Glutamatergic neuron (in vitro differentiated cells): ENCODE results near the gene HBZ. TPM values are rescaled to one million over a fixed set of nuclear protein-coding genes. Genes with fewer than 3 reads are reported as not detected.
"Not testable (repeated sequence)": the region's sequence is repeated elsewhere in the genome, so short reads cannot be mapped to it uniquely, and the experiment has no call there.

ENCODE experiments used
- DNase-seq: peaks from one replicate; pipeline ENCODE4 v3.0.0; 2022
- H3K27ac Mint-ChIP-seq: one replicate; pipeline ENCODE4 v1.8.0; 2020; ENCODE audit warnings: mild to moderate bottlenecking, mixed read lengths, inconsistent platforms; ENCODE audit not compliant: unreplicated experiment
- H3K27me3 Mint-ChIP-seq: one replicate; pipeline ENCODE4 v1.8.0; 2020; ENCODE audit warnings: mild to moderate bottlenecking, moderate library complexity, mixed read lengths, inconsistent platforms; ENCODE audit not compliant: unreplicated experiment
- H3K36me3 Mint-ChIP-seq: one replicate; pipeline ENCODE4 v1.8.0; 2020; ENCODE audit warnings: mild to moderate bottlenecking, mixed read lengths, inconsistent platforms; ENCODE audit not compliant: unreplicated experiment
- H3K4me1 Mint-ChIP-seq: one replicate; pipeline ENCODE4 v1.8.0; 2020; ENCODE audit warnings: mild to moderate bottlenecking, low read depth, mixed read lengths, inconsistent platforms; ENCODE audit not compliant: unreplicated experiment
- H3K4me3 Mint-ChIP-seq: one replicate; pipeline ENCODE4 v1.8.0; 2020; ENCODE audit warnings: mild to moderate bottlenecking, mixed read lengths, inconsistent platforms; ENCODE audit not compliant: unreplicated experiment
- H3K9me3 Mint-ChIP-seq: one replicate; pipeline ENCODE4 v1.8.0; 2020; ENCODE audit warnings: mild to moderate bottlenecking, moderate library complexity, mixed read lengths, inconsistent platforms; ENCODE audit not compliant: unreplicated experiment
- CTCF ChIP-seq: fragments of 200-600 bp; sonication (generic); IDR thresholded peaks from one replicate; pipeline ENCODE4 v1.5.0; 2021; ENCODE audit not compliant: partially characterized antibody, unreplicated experiment
- total RNA-seq: library from RNA; stranded (reverse); fragmentation: NEBNext Ultra II Directional; extraction: Animal tissue kit (Norgen Biotek cat#: 25700); gene quantifications from one replicate; pipeline ENCODE4 v1.2.1, GENCODE V29; 2021; ENCODE audit not compliant: unreplicated experiment

The HBZ gene
- total RNA-seq, 1 donor from 2014 or later: not detected

- H3K9me3 Mint-ChIP-seq: peaks cover 14% of the 10 kb centered on the region
- H3K4me3 Mint-ChIP-seq: no peak overlapping the region
- no peak overlapping the region for H3K27ac Mint-ChIP-seq
- TF ChIP-seq CTCF: no peak
- peaks cover 5% of the 10 kb centered on the region for H3K36me3 Mint-ChIP-seq
- peaks cover 10% of the 10 kb centered on the region for H3K27me3 Mint-ChIP-seq
- no peak for DNase-seq
- H3K4me1 Mint-ChIP-seq: peaks cover 11% of the 10 kb centered on the region
Measured at GRCh38 chr16:162271-162991, 10.0 kb downstream of the HBZ start.

DNA sequence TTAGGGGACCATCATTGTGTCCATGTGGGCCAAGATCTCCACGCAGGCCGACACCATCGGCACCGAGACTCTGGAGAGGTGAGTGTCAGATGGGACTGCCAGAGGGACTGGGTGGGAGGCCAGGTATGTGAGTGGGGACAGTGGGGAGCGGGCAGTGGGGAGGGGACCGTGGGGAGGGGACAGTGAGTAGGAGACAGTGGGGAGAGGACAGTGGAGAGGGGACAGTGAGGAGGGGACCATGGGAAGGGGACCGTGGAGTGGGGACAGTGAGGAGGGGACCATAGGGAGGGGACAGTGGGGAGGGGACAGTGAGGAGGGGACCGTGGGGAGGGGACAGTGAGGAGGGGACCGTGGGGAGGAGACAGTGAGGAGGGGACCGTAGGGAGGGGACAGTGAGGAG lies 10.7 kb downstream of the HBZ start:
- Mint-ChIP-seq H3K9me3 (peaks cover 14% of the 10 kb centered on the region), H3K27me3 (peaks cover 10% of the 10 kb centered on the region), H3K4me1 (peaks cover 11% of the 10 kb centered on the region)
- not testable (repeated sequence) for DNase-seq, H3K4me3 Mint-ChIP-seq, H3K27ac Mint-ChIP-seq, H3K36me3 Mint-ChIP-seq

- Mint-ChIP-seq H3K4me1 (peaks cover 11% of the 10 kb centered on the region), H3K27me3 (peaks cover 10% of the 10 kb centered on the region), H3K9me3 (peaks cover 14% of the 10 kb centered on the region)
- H3K4me3 Mint-ChIP-seq, H3K36me3 Mint-ChIP-seq, DNase-seq, H3K27ac Mint-ChIP-seq: not testable (repeated sequence)
Measured at GRCh38 chr16:163696-164095, 11.3 kb downstream of the HBZ start.

GRCh38 chr16:164134-164823 lies 11.8 kb downstream of the HBZ start:
- H3K4me1 Mint-ChIP-seq, H3K4me3 Mint-ChIP-seq, H3K27me3 Mint-ChIP-seq, H3K27ac Mint-ChIP-seq, H3K36me3 Mint-ChIP-seq, DNase-seq: not testable (repeated sequence)
- peaks cover 11% of the 10 kb centered on the region for H3K9me3 Mint-ChIP-seq

- TF ChIP-seq CTCF: no peak
- Mint-ChIP-seq H3K27me3 (peaks cover 5% of the 10 kb centered on the region), H3K4me3 (peak overlapping the region; percentile 75), H3K4me1 (peaks cover 5% of the 10 kb centered on the region), H3K9me3 (peaks cover 8% of the 10 kb centered on the region), H3K27ac (no peak overlapping the region), H3K36me3 (peaks cover 5% of the 10 kb centered on the region)
- DNase-seq: no peak
Measured at GRCh38 chr16:164827-165538, 12.5 kb downstream of the HBZ start.

GRCh38 chr16:165539-166374 lies 13.3 kb downstream of the HBZ start, which contains the start of gene HBM:
Gene HBM (plus strand): TSS chr16:165978. CDS start chr16:165998, 20 bp downstream.
- Mint-ChIP-seq H3K4me3 (peak within 1 kb of the TSS; percentile 79), H3K27me3 (peaks cover 11% of the 10 kb centered on the region)
- DNase-seq: no peak

More at GRCh38 chr16:165539-166374, 13.3 kb downstream of the HBZ start, which contains the start of gene HBM:
- Mint-ChIP-seq H3K27ac (peak within 1 kb of the TSS; percentile 82), H3K36me3 (peaks cover 5% of the 10 kb centered on the region), H3K4me1 (peaks cover 5% of the 10 kb centered on the region), H3K9me3 (peaks cover 9% of the 10 kb centered on the region)
- TF ChIP-seq CTCF: no peak
